ENCODE results near the gene TMEM17. TPM values are rescaled to one million over a fixed set of nuclear protein-coding genes. Genes with fewer than 3 reads are reported as not detected.

The TMEM17 gene
- total RNA-seq, 1 donor from 2014 or later: 0.19 TPM

DNA sequence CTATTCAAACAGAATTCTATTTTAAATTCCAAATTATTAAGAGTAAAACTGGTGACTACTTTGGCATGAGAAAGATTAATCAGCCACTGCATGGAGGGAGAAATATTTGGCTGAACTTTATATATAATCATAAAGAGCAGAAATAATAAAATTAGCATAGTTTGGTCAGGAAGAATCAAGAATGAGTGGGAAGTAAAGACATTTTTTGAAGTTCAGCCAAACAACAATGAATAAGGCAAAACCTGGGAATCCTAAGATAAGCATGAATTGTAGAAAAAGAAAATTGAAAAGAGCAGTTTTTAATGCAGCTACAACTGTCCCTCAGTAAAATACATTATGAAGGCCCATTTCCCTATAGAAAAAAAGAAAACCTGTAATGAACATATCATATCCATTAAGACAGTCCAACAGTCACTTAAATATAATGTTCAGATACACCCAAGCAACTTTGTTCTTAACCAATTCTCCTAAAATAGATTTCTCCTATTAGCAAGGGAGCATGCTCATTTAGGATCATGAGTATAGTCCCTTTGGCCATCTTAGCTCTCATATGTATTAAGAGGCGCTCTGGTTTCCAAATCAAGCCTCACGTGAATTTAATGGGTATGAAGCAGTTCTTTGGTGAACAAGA, 6.5 kb downstream of the TMEM17 start:
- Mint-ChIP-seq H3K4me3 (no peak overlapping the region), H3K9me3 (no peaks in the 10 kb centered on the region), H3K36me3 (ENCODE audit: low read depth) (no peaks in the 10 kb centered on the region), H3K27me3 (peaks cover 24% of the 10 kb centered on the region), H3K4me1 (no peaks in the 10 kb centered on the region), H3K27ac (no peak overlapping the region)
- no peak for DNase-seq
- intact Hi-C loops (cut with micrococcal nuclease): no loop called here

GRCh38 chr2:62498739-62499138, 7.3 kb downstream of the TMEM17 start:
- intact Hi-C loops (cut with micrococcal nuclease): no loop called here
- DNase-seq: no peak
- H3K36me3 Mint-ChIP-seq (ENCODE audit: low read depth): no peaks in the 10 kb centered on the region
- H3K4me3 Mint-ChIP-seq: no peak overlapping the region
- H3K9me3 Mint-ChIP-seq: no peaks in the 10 kb centered on the region
- H3K27me3 Mint-ChIP-seq: peaks cover 18% of the 10 kb centered on the region
- H3K4me1 Mint-ChIP-seq: no peaks in the 10 kb centered on the region
- H3K27ac Mint-ChIP-seq: no peak overlapping the region

- intact Hi-C loops (cut with micrococcal nuclease): no loop called here
- Mint-ChIP-seq H3K9me3 (no peaks in the 10 kb centered on the region), H3K27ac (no peak overlapping the region), H3K4me1 (no peaks in the 10 kb centered on the region), H3K36me3 (ENCODE audit: low read depth) (no peaks in the 10 kb centered on the region), H3K27me3 (peaks cover 17% of the 10 kb centered on the region), H3K4me3 (no peak overlapping the region)
- no peak for DNase-seq
Measured at GRCh38 chr2:62495761-62496160, 10.2 kb downstream of the TMEM17 start.

DNA sequence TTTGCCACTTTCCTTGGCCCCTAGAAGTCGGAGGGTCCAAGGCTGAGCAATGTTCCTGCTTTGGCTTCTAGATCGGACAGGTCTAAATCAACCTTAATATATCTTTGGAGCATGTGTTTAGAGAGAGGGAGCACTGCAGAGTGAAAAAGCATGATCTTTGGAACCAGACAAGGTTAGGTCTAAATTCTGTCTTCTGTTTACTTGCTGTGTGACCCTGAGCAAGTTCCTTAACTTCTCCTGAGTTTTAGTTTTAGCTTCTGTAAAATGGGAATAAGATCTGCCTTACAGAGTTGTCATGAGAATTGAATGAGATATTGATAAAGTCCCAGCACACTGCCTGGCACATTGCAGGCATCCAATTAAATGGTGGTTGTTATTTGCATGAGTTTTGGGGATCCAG, 13.9 kb downstream of the TMEM17 start:
- H3K9me3 Mint-ChIP-seq: no peaks in the 10 kb centered on the region
- DNase-seq: no peak
- no peak overlapping the region for H3K27ac Mint-ChIP-seq
- no peaks in the 10 kb centered on the region for H3K36me3 Mint-ChIP-seq (ENCODE audit: low read depth)
- H3K27me3 Mint-ChIP-seq: peaks cover 9% of the 10 kb centered on the region
- no peak overlapping the region for H3K4me3 Mint-ChIP-seq
- intact Hi-C loops (cut with micrococcal nuclease): no loop called here
- no peaks in the 10 kb centered on the region for H3K4me1 Mint-ChIP-seq

- Mint-ChIP-seq H3K36me3 (ENCODE audit: low read depth) (no peaks in the 10 kb centered on the region), H3K4me1 (no peaks in the 10 kb centered on the region), H3K27me3 (peaks cover 6% of the 10 kb centered on the region), H3K4me3 (no peak overlapping the region), H3K9me3 (no peaks in the 10 kb centered on the region), H3K27ac (no peak overlapping the region)
- intact Hi-C loops (cut with micrococcal nuclease): no loop called here
- DNase-seq: no peak
Measured at GRCh38 chr2:62489702-62490101, 16.3 kb downstream of the TMEM17 start.

DNA sequence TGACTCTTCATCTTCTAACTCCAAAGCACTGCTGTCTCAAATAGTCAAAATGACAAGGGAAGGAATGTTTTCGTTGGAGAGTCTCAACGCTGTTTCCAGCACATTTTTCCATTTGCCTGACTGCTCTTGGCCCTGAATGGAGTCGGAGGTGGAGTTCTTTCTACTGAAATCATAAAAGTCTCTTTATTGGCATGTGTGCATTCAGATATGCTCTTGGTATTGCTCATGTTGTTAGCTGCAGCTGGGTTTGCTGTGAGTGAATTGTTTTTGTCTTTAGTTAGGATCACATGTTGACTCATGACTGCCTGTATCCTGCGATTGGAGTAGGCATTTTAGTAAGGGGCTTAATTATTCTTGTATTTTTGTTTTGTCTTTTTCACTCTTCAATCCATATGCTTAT, 16.8 kb downstream of the TMEM17 start:
- no peak for DNase-seq
- Mint-ChIP-seq H3K27ac (no peak overlapping the region), H3K36me3 (ENCODE audit: low read depth) (no peaks in the 10 kb centered on the region), H3K4me3 (no peak overlapping the region), H3K4me1 (no peaks in the 10 kb centered on the region), H3K27me3 (peaks cover 6% of the 10 kb centered on the region), H3K9me3 (no peaks in the 10 kb centered on the region)
- intact Hi-C loops (cut with micrococcal nuclease): no loop called here

DNA sequence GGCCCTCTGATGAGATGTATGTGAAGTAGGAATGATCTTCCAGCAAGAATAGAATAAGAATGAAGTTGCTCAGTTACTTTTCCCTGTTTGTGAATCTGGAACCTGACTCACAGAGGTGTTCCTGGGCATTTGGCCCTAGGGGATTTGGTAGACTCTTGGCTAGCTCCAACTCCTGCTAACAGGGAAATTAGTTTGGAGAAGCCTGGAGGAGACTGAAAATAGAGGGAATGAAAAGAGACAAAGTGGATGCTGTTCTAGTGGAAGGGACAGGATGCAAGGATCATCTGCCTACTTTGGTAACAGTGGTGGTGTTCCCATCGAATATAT, 19.6 kb downstream of the TMEM17 start:
- Mint-ChIP-seq H3K36me3 (ENCODE audit: low read depth) (no peaks in the 10 kb centered on the region), H3K27ac (no peak overlapping the region), H3K4me3 (no peak overlapping the region), H3K27me3 (peaks cover 2% of the 10 kb centered on the region), H3K9me3 (no peaks in the 10 kb centered on the region), H3K4me1 (no peaks in the 10 kb centered on the region)
- intact Hi-C loops (cut with micrococcal nuclease): no loop called here
- DNase-seq: no peak

GRCh38 chr2:62485761-62486438, 20.1 kb downstream of the TMEM17 start:
- H3K27me3 Mint-ChIP-seq: peaks cover 2% of the 10 kb centered on the region
- no peak for DNase-seq
- no peaks in the 10 kb centered on the region for H3K9me3 Mint-ChIP-seq
- no peak overlapping the region for H3K27ac Mint-ChIP-seq
- intact Hi-C loops (cut with micrococcal nuclease): no loop called here
- no peaks in the 10 kb centered on the region for H3K4me1 Mint-ChIP-seq
- no peaks in the 10 kb centered on the region for H3K36me3 Mint-ChIP-seq (ENCODE audit: low read depth)
- no peak overlapping the region for H3K4me3 Mint-ChIP-seq

DNA sequence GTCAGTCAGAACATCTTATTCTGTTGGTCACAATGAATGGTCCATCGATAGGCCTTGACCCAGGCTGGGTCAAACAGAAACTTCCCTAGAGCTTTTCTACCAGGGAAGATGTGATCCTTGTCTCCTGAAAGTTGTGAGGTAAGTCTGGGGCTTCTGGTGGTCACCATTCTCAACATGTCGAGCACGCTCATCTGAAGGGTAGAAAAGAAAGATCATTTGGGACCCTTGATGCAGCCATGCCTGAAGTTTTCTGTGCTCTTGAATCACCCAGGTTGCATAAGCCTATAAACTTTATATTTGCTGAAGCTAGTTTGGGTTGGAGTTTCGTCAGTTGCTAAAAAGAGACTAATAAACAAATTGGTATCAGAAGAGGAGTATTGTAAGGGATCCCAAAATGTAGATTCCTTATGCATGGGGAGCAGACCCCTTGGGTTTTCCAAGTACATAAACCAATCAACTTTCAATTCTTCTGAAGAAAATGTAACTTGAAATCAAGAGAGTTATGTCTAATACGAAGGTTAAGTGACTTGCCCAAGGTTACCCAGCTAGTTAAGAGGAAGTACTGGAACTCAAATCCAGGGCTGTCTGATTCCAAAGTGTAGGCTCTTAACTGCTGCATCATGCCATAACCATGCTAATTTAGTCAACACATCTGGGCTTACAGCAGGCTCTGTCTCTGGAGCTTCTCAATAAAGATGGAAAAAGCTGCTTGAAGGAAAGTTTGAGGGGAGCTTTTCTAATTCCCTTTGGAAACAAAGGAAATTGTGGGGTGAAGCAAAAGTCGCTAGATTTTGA, 23.2 kb downstream of the TMEM17 start:
- no peaks in the 10 kb centered on the region for H3K9me3 Mint-ChIP-seq
- peaks cover 4% of the 10 kb centered on the region for H3K27me3 Mint-ChIP-seq
- H3K4me1 Mint-ChIP-seq: no peaks in the 10 kb centered on the region
- DNase-seq: no peak
- no peak overlapping the region for H3K4me3 Mint-ChIP-seq
- no peak overlapping the region for H3K27ac Mint-ChIP-seq
- H3K36me3 Mint-ChIP-seq (ENCODE audit: low read depth): no peaks in the 10 kb centered on the region
- intact Hi-C loops (cut with micrococcal nuclease): no loop called here

GRCh38 chr2:62479917-62480316, 26.1 kb downstream of the TMEM17 start:
- Mint-ChIP-seq H3K4me1 (peaks cover 3% of the 10 kb centered on the region), H3K27me3 (peaks cover 9% of the 10 kb centered on the region), H3K4me3 (no peak overlapping the region), H3K27ac (no peak overlapping the region), H3K9me3 (no peaks in the 10 kb centered on the region), H3K36me3 (ENCODE audit: low read depth) (no peaks in the 10 kb centered on the region)
- DNase-seq: no peak
- intact Hi-C loops (cut with micrococcal nuclease): no loop called here

DNA sequence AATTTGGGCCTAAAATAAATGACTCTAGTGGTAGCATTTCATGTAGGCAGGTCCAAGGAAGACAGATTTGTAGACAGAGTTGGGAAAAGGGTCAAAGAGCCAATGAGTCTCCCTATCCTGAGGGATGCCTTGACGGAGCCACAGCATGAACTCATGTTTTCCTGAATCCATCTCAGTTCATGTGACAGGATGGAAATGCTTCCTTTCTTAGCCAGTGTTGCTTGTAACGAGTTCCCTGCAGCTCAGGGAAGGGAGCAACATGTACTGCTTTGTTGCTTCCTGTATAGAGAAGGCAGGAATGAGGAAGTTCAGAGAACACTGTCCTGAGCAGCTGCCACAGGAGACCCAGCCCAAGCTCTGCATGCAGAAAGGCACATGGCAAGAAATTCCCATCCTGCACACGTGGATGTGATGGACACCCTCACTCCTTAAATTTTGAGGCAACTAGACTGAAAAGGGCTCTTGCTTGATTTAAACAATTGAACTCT, 27.9 kb downstream of the TMEM17 start:
- Mint-ChIP-seq H3K27ac (no peak overlapping the region), H3K4me1 (peaks cover 3% of the 10 kb centered on the region), H3K9me3 (no peaks in the 10 kb centered on the region), H3K36me3 (ENCODE audit: low read depth) (no peaks in the 10 kb centered on the region), H3K27me3 (peaks cover 14% of the 10 kb centered on the region), H3K4me3 (no peak overlapping the region)
- intact Hi-C loops (cut with micrococcal nuclease): no loop called here
- no peak for DNase-seq

GRCh38 chr2:62477573-62477972, 28.4 kb downstream of the TMEM17 start:
- Mint-ChIP-seq H3K27ac (no peak overlapping the region), H3K36me3 (ENCODE audit: low read depth) (no peaks in the 10 kb centered on the region), H3K27me3 (peaks cover 14% of the 10 kb centered on the region), H3K4me1 (peaks cover 3% of the 10 kb centered on the region), H3K4me3 (no peak overlapping the region), H3K9me3 (no peaks in the 10 kb centered on the region)
- DNase-seq: no peak
- intact Hi-C loops (cut with micrococcal nuclease): no loop called here

GRCh38 chr2:62475172-62476011, 30.6 kb downstream of the TMEM17 start:
- Mint-ChIP-seq H3K27me3 (peaks cover 17% of the 10 kb centered on the region), H3K36me3 (ENCODE audit: low read depth) (no peaks in the 10 kb centered on the region), H3K4me3 (no peak overlapping the region), H3K9me3 (no peaks in the 10 kb centered on the region), H3K4me1 (peaks cover 3% of the 10 kb centered on the region), H3K27ac (no peak overlapping the region)
- intact Hi-C loops (cut with micrococcal nuclease): no loop called here
- DNase-seq: no peak

DNA sequence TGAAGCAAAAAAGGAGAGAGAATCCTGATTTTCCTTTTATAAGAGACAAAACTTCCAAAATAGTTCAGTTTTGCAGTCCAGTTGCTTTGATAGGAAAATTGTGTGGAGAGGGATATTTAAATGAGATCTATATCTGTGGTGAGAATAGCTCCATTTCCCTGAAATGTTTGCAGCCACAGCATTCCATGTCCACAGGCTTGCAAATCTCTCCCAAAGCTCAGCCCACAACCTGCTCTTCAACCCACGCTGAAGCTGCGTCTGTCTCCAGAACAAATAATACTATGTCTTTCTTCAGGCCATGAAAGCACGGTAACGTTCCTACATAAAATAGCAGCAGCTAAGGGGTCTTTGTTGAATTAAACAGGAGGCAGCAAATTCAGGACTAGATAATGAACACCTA, 31.8 kb downstream of the TMEM17 start:
- no peak overlapping the region for H3K4me3 Mint-ChIP-seq
- no peak for DNase-seq
- no peaks in the 10 kb centered on the region for H3K36me3 Mint-ChIP-seq (ENCODE audit: low read depth)
- H3K9me3 Mint-ChIP-seq: no peaks in the 10 kb centered on the region
- peaks cover 3% of the 10 kb centered on the region for H3K4me1 Mint-ChIP-seq
- intact Hi-C loops (cut with micrococcal nuclease): no loop called here
- H3K27me3 Mint-ChIP-seq: peaks cover 17% of the 10 kb centered on the region
- H3K27ac Mint-ChIP-seq: no peak overlapping the region

Data from activated CD4-positive, alpha-beta T cell treated with anti-CD3 and anti-CD28 coated beads, Interleukin-2, amount 10 ng/mL, durations not matched to agents 24 days and 14 days (primary cell).